GM21423 (cell line): Measurements from ENCODE around the gene TFF1.

Source experiments
- ATAC-seq: cut with Tn5 transposase; IDR thresholded peaks from one replicate; pipeline ENCODE4 v1.9.1; 2021; ENCODE audit warnings: mild to moderate bottlenecking, moderate library complexity; ENCODE audit not compliant: unreplicated experiment

The TFF1 gene

DNA sequence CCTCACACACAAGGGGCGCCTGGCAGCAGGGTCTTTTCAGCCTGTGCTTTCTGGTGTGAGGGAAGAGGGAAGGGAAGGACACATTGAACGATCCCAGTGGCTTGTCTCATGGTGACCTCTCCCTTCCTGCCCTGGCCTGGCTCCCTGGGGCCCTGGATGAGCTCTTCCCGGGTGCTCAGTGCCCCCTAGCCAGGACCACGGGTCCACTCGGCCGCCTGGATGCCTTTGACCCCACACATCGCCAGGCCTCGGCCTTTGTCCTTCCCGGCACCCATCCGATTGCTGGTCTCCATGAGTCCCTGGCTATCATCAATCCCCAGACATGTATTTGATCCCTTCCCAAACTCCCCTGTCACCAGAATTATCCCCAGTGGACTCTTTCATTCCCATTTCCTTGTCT lies 45.1 kb downstream of the TFF1 start:
- ATAC-seq = no peak

DNA sequence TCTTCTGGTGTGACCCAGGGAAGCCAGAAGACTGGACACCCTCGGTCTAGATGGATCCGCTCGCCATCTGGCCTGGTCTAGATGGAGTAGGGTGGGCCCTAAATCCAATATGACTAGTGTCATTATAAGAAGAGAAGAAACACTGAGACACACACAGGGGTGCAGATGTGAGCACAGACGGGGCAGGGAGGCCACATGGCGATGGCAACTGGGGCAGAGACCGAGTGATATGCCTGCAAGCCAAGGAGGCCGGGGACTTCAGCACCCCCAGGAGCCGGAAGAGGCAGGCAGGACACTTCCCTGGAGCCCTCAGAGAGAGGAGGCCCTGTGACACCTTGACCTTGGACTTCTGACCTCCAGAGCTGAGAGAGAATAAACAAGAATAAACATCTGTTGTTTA lies 45.5 kb downstream of the TFF1 start:
- ATAC-seq = no peak

DNA sequence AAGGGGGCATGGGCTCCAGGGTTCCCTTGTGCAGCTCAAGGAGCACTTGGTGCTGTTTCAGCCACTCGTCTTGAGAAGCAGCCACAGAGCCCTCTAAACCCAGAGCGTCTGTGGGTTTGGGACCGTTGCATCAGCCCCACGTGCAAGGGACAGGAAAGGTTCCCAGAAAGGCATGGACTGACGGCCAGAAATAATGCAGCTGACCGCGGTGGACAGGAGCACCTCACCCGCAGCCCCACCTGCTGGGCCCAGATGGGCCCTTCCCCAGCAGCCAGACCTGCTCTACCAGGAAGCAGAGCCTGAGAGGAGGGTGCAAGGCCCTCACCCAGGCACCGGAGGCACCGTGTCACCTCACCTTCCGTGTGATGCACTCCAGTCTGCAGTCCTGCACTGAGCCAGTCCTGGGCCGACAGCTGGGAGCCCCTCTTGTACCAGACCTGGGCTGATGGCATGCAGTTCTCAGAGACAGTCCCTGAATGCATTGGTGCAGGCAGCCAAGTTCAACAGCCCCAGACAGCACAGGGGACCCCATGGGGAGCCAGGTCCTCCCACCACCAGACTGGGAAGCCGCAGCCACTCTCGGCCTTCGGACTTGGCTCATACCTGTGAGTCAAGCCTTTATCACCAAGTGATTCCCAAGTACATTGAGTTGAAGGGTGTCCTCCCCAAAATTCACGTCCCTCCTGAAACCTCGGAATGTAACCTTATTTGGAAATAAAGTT lies 46.3 kb downstream of the TFF1 start:
- no peak for ATAC-seq

DNA sequence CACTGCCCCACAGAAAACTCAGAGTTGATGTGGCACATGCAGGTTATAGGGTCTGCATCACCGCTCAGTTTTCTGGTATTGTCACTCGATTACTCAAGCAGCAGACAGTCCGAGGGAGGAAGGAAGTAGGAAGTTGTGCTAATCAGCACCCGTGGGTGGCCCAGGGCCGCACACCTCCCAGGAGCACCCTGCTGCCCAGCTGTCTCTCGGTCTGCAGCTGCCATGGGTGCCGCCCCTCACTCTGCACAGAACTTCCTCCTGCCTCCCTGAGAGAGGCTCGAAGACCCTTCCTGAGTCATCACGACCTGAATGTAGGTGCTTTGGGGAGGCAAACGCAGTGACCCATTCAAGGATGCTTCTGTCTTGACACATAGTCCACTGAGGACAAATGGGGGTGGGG lies 47.0 kb downstream of the TFF1 start:
- no peak for ATAC-seq

DNA sequence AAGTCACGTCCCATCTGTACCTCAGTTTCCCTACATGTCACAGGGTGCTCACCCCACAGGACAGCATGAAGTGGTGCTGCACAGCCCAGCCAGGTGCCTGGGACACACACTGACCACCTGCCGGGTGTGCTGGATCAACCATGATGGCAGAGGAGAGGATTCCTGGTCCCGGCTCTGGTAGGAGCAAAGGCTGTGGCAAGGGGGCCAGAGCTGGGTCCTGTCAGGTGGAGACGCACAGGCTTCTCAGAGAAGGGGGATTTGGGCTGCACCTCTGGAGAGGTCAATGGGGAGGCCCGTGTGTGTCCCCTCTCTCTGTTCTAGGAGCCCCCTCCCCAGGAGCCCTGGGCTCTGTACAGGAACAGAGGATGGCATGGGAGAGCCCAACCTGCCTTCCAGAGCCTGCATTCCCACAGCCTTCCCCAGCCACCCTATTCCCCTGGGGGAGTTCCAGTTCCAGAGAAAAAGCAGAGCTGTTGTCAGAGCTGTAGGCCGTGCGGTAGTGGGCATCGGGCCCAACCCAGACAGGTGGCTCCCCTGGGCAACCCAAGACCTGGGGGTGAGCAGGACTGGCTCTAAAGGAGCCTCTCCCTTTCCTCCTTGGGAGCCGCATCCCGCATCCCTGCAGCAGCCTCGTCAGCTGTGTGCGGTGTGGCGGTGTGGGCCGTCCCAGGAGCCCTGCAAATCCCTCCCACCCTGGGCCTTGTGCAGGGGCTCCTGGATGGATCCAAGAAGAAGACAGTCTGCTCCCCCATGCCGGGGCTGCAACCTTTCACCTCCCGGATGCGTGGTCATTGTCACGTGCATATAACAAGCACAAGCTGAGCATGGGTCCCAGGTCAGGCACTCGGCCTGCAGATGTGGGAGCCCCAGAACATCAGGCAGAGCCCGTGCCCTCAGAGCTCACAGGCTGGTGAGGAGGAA lies 48.2 kb downstream of the TFF1 start:
- no peak for ATAC-seq

DNA sequence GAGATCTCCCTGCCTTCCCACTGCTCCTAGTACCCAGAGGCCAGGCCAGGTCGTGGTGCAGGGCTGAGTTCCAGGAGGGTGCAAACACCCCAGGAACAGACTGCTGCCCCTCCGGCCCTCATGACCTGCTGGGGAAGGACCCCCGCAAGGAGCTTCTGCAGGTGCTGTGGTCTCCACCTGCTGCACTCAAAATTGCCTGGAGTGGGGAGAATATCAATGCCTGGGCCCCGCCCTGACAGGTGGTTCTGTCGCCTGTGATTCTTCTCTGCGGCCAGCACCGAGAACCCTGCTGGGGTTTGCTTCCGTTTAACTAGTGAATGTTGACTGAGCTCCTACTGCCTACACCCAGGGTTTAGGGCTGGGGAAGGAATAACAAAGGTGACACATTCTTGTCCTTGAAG lies 49.0 kb downstream of the TFF1 start:
- no peak for ATAC-seq

DNA sequence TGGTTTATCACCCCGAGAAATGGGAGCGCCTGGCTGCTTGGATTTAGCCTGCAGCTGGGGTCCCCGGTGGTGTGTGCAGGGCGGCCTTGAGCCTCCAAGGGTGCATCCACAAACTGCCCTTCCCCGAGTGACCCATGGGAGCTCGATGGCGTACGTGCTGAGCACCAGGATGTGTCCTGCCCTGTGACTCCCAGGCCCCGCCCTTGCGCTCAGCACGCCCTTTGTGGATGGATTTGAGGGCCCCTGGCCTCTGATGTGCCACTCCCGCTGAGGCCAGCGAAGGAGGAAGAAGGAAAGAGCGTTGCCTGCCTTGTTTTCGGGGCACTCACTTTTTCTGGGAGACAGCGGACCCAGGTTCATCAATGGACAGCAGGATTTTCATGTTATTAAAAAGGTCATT lies 49.4 kb downstream of the TFF1 start:
- ATAC-seq = no peak

DNA sequence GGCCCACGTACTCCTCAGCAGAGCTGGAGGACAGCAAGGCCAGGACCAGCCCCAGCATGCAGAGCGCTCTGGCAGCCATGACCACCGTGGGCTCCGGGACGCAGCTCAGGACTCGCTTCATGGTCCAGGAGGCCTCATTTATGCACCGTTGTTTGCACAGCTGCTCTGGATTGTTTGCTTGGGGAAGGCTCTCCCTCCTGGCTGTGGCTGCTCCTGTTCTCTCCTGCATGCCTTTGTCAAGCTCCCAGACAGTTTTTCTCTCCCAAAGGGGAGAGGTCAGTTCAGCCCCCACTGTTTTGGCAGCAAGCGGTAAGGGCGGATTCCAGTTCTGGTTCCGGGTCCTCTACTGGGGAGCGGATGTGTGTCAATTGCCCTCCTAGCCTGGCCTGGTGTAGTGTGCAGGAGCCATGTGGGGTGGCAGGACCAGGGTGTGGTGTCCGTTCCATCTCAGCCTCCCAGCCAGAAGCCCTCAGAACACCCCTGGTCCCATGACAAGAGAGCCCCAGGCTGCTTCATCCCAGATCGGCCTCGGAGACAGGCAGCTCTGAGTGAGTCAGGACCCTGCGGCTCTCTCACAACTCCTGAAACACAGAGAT lies 50.9 kb downstream of the TFF1 start, which contains the start of gene TFF3:
TSS of gene TFF3 (minus strand) at position 114 of the 596 bp plus-strand sequence. CDS start at position 79, 35 bp downstream.
- no peak for ATAC-seq

DNA sequence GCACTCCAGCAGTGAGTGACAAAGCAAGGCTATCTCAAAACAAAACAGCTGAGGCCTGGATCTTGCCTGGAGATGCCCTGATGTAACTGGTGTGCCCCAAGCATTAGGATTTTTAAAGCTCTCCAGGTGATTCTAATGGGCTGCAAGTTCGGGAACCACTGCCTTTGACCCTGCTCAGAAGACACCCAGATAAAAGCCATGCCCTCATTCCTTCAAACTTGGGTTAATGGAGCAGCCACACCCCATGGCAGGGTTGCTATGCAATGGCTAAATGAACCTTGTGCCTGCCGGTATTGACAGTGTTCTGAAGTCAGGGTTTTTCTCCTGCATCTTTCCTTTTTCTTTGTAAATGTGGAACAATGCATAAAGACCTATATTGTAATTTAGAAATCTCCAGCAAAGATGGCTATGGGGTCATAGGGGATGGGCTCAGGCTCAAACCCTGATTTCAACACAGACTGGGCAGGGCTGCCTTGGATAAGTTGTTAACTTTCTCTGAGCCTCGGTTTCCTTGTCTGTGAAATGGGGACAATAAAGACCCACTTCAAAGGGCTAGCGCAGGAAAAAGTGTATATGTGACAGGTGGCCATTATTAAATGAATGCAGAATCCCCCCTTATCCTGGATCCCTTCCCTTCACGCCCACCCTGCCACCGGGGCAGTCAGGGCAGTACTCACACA lies 51.6 kb downstream of the TFF1 start:
- ATAC-seq = no peak

DNA sequence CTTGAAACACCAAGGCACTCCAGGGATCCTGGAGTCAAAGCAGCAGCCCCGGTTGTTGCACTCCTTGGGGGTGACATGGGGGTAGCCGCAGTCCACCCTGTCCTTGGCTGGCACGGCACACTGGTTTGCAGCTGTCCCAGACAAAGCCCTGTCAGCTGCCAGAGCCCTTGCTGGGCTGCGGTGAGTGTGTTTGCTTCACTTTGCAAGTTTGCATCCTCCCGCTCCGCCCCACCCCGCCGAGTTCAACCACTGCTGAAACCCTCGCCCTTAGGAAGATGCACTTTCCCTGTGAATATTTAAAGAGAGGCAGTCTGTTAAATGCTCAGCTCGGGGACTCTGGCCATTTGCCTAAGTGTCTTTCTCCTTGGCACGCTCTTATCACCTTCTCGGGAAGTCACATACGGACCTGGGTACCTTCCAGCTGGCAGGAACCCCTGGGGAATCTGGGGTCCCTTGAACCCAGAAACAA lies 52.8 kb downstream of the TFF1 start:
- ATAC-seq = no peak

DNA sequence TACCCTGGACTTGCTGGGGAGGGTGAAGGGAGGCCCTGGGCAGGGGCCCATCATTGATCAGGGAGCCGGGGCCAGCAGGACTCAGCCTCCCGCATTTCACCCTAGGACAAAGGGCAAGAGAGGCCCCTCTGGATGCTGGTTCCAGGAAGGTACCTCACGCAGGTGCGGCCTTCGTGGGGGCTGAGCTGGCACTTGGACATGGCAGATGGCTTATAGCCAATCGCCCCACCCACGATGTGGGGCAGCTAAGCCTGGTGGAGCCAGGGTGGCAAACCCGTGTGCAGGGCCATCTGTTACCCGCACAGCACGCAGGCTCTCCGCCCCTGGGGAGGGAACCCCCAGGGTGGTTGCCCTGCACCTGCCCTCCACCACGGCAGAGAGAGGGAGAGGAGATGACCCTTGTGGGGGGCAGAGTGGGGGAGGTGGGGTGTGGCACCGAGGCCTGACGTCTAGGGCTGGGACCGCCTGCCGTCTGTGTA lies 53.7 kb downstream of the TFF1 start:
- no peak for ATAC-seq
